ENCODE results near the gene TRHDE.

DNA sequence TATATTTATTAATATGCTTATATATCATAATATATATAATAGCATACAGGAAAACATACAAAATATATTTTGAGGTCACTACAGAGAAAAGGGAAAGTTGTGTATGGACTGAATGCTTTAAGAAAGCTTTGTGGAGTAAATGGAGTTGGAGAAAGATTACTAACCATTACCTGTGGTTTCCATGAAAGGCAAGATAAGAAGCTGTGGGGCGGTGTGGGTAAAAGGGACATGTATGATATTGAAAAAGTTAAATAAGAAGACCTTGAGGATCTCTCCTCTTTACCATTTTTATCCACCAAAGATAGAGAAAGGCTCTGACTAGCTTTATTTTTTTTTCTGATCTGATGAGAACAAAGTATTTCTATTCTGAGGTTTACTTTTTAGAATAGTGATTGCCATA lies 404.4 kb downstream of the TRHDE start:
- TF ChIP-seq, protein P1, sequence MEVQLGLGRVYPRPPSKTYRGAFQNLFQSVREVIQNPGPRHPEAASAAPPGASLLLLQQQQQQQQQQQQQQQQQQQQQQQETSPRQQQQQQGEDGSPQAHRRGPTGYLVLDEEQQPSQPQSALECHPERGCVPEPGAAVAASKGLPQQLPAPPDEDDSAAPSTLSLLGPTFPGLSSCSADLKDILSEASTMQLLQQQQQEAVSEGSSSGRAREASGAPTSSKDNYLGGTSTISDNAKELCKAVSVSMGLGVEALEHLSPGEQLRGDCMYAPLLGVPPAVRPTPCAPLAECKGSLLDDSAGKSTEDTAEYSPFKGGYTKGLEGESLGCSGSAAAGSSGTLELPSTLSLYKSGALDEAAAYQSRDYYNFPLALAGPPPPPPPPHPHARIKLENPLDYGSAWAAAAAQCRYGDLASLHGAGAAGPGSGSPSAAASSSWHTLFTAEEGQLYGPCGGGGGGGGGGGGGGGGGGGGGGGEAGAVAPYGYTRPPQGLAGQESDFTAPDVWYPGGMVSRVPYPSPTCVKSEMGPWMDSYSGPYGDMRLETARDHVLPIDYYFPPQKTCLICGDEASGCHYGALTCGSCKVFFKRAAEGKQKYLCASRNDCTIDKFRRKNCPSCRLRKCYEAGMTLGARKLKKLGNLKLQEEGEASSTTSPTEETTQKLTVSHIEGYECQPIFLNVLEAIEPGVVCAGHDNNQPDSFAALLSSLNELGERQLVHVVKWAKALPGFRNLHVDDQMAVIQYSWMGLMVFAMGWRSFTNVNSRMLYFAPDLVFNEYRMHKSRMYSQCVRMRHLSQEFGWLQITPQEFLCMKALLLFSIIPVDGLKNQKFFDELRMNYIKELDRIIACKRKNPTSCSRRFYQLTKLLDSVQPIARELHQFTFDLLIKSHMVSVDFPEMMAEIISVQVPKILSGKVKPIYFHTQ (CRISPR knock-in tag; IDR thresholded peaks at IDR 0.05), result no peak
- TF ChIP-seq HMGA2 (CRISPR knock-in tag; IDR thresholded peaks at IDR 0.05), result no peak
- TF ChIP-seq, protein P2, sequence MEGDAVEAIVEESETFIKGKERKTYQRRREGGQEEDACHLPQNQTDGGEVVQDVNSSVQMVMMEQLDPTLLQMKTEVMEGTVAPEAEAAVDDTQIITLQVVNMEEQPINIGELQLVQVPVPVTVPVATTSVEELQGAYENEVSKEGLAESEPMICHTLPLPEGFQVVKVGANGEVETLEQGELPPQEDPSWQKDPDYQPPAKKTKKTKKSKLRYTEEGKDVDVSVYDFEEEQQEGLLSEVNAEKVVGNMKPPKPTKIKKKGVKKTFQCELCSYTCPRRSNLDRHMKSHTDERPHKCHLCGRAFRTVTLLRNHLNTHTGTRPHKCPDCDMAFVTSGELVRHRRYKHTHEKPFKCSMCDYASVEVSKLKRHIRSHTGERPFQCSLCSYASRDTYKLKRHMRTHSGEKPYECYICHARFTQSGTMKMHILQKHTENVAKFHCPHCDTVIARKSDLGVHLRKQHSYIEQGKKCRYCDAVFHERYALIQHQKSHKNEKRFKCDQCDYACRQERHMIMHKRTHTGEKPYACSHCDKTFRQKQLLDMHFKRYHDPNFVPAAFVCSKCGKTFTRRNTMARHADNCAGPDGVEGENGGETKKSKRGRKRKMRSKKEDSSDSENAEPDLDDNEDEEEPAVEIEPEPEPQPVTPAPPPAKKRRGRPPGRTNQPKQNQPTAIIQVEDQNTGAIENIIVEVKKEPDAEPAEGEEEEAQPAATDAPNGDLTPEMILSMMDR (IDR thresholded peaks at IDR 0.05), result no peak
